ENCODE data around the gene TIGAR.

Gene TIGAR

GRCh38 chr12:4380332-4380731 is 59.3 kb downstream of the TIGAR start:
- no peak for FAIRE-seq

GRCh38 chr12:4383304-4383865 is 62.4 kb downstream of the TIGAR start:
- FAIRE-seq = no peak

- no peak for FAIRE-seq
Measured at GRCh38 chr12:4386801-4387200, 65.8 kb downstream of the TIGAR start.

GRCh38 chr12:4387607-4388006 is 66.6 kb downstream of the TIGAR start:
- FAIRE-seq = no peak

- no peak for FAIRE-seq
Measured at GRCh38 chr12:4388032-4388431, 67.0 kb downstream of the TIGAR start.

GRCh38 chr12:4388662-4389061 is 67.6 kb downstream of the TIGAR start:
- FAIRE-seq = no peak

GRCh38 chr12:4392223-4392742 is 71.3 kb downstream of the TIGAR start:
- no peak for FAIRE-seq

- no peak for FAIRE-seq
Measured at GRCh38 chr12:4393211-4393610, 72.2 kb downstream of the TIGAR start.

- FAIRE-seq = no peak
Measured at GRCh38 chr12:4395818-4396217, 74.8 kb downstream of the TIGAR start.

- FAIRE-seq = no peak
Measured at GRCh38 chr12:4401117-4401516, 80.1 kb downstream of the TIGAR start.

GRCh38 chr12:4402996-4403395 is 82.0 kb downstream of the TIGAR start:
- no peak for FAIRE-seq

All from colon (tissue), 2 donors.